GM12891 (cell line): ENCODE results near the gene MAGI1.

Experiments
- POLR2A ChIP-seq: IDR thresholded peaks from 2 replicates; pipeline ENCODE4 v1.6.1; 2011; ENCODE audit warnings: low read depth, low read length, control low read depth
- POLR2AphosphoS5 ChIP-seq: IDR thresholded peaks from 2 replicates; pipeline ENCODE4 v1.6.1; 2011; ENCODE audit warnings: low read depth, low read length, control low read depth
- SPI1 ChIP-seq: IDR thresholded peaks from 2 replicates; pipeline ENCODE4 v1.6.1; 2011; ENCODE audit warnings: low read depth, low read length, control low read depth
- TAF1 ChIP-seq: IDR thresholded peaks from 2 replicates; pipeline ENCODE4 v1.6.1; 2011; ENCODE audit warnings: low read depth, low read length, control low read depth

DNA sequence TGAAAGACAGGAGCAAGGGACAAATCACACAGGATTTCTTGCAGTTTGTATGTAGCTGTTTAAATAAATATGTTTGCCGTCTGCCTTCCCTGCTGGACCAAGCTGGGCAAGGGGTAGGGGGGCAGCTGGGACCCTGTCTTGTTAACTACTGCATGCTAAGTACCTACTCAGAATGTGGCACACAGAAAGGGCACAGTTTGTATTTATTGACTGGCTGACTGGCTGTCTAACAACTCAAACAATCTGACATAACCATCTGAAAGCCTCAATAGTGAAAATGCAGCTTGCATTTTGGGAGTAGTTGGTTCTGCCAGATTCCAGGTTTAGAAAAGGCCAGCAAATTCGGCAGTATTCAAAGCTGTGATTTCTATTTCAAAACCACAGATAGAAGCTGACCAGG is 16.6 kb upstream of the MAGI1 start:
- TF ChIP-seq POLR2AphosphoS5 (no peak), POLR2A (no peak), SPI1 (no peak), TAF1 (no peak)
